Loucy (cell line): Measurements from ENCODE around the gene KCNJ12.

Experiments used
- CTCF ChIP-seq: fragments of 200-600 bp; sonication (generic); conservative IDR thresholded peaks from 2 replicates; pipeline ENCODE4 v1.5.1; 2014; ENCODE audit warnings: mild to moderate bottlenecking, antibody characterized with exemption, low read length
- EZH2phosphoT487 ChIP-seq: fragments of 200-600 bp; IDR thresholded peaks from 2 replicates; pipeline ENCODE4 v1.6.1; 2018; ENCODE audit warnings: antibody characterized with exemption, mild to moderate bottlenecking, moderate library complexity, borderline replicate concordance

- no peak for TF ChIP-seq CTCF
- TF ChIP-seq EZH2phosphoT487, result no peak
Observed at GRCh38 chr17:21365016-21365415, 11.1 kb upstream of the KCNJ12 start.
